GM12891 (cell line): Measurements from ENCODE around the gene BAG2.

Source experiments
- PAX5 ChIP-seq: IDR thresholded peaks from 2 replicates; pipeline ENCODE4 v1.6.1; 2011; ENCODE audit warnings: low read length, moderate library complexity, mild to moderate bottlenecking; ENCODE audit not compliant: insufficient read depth, severe bottlenecking
- POLR2A ChIP-seq: IDR thresholded peaks from 2 replicates; pipeline ENCODE4 v1.6.1; 2011; ENCODE audit warnings: low read depth, low read length, control low read depth
- POLR2AphosphoS5 ChIP-seq: IDR thresholded peaks from 2 replicates; pipeline ENCODE4 v1.6.1; 2011; ENCODE audit warnings: low read depth, low read length, control low read depth
- POU2F2 ChIP-seq: IDR thresholded peaks from 2 replicates; pipeline ENCODE4 v1.6.1; 2011; ENCODE audit warnings: low read depth, mild to moderate bottlenecking, control low read depth, low read length, moderate library complexity
- TAF1 ChIP-seq: IDR thresholded peaks from 2 replicates; pipeline ENCODE4 v1.6.1; 2011; ENCODE audit warnings: low read depth, low read length, control low read depth

DNA sequence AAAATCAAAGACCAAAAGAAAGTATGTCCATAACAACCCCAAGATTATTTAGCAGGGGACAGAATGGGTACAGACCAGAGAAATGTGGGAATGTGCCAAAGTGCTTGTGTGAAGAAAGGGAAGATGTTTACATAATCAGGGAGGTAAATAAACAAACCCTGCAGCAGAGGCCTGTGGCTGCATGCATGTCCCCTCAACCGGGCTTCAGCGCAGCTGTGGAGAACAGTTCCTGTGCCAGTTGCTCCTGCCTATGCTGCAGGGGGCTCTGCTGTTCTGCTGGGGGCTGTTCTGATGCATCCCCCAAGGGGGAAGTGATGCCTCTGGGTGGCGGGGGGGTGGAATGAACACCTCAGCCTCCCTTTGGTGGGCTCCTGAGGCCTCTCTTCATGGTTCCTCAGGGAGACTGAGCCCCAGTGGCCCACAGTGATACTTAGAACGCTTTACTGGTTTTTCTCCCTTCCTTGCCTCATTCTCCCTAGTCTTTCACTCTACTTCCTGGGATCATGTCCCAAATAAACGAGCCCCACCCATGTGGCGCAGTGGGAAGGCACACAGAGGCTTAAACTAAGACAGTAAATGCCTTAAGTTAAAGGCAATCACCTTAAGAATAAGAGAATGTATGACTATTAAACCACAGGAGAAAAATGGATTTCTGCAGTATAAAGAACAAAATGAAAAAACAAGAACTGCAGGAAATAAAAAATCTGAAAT is 27.0 kb downstream of the BAG2 start:
- TF ChIP-seq POLR2A, result no peak
- TF ChIP-seq POLR2AphosphoS5, result no peak
- TF ChIP-seq TAF1, result no peak
- TF ChIP-seq PAX5, result no peak
- no peak for TF ChIP-seq POU2F2
